ENCODE data around the gene HABP4. TPM values are rescaled to one million over a fixed set of nuclear protein-coding genes. Genes with fewer than 3 reads are reported as not detected.

The HABP4 gene
- total RNA-seq, 1 donor from 2014 or later: 17.2 TPM

DNA sequence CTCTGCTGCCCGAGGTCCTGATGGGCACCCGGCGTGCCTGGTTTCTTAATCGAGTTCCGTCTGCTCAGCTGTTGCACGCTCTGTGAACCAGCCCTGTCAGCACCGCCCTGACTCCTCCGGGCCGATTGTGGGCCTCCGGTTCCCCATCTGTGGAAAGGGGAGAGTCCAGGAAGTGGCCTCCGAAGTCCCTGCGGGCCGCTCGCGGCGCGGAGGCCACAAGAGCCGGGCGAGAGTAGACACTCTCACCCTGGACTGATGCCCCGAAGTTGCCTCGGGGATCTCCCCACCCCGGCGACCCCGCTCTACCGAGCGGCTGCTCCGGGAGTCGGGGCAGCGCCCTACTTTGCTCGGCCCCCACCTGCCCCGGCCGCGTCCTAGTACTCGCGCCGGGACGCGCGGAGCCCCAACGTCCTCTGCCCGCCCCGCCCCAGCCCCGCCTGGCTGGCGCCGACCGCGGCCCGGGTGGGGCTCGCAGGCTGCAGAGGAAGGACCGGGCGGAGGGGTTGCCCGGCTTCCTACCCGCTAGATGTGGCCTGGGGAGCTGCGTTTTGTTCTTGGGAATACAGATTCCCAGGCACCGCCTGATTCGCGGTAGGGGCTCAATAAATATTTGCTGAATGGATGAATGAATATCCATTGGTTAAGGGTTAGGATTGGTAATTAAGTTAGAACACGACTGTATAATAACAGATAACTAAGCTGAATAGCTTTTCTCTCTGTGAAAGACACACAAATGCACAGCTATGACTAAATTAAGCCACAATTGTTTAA is 30.9 kb upstream of the HABP4 start:
- Histone ChIP-seq H3K27me3 (no peaks in the 10 kb centered on the region), H3K4me1 (peaks cover 33% of the 10 kb centered on the region), H3K27ac (peak overlapping the region; percentile 99), H3K36me3 (no peaks in the 10 kb centered on the region), H3K4me3 (peak overlapping the region; percentile 93 to 96), H3K9me3 (no peaks in the 10 kb centered on the region)
- intact Hi-C loops (cut with DNase I): loop anchor here (10.0 kb wide), 1 partner anchor 236 kb away; the partner anchor contains the start of gene PRXL2C
- DNase-seq (ENCODE audit: extremely low spot score in 2 of 2): peak in 1 of 2 donors; percentile 92
- TF ChIP-seq POLR2AphosphoS5 (IDR thresholded peaks at IDR 0.05; ENCODE audit: insufficient read depth in 1 of 2, low read depth in 1 of 2) (peak in 1 of 2 donors; percentile 71), POLR2A (IDR thresholded peaks at IDR 0.05) (peak in 1 of 2 donors; percentile 8)
- TF ChIP-seq, protein P1, sequence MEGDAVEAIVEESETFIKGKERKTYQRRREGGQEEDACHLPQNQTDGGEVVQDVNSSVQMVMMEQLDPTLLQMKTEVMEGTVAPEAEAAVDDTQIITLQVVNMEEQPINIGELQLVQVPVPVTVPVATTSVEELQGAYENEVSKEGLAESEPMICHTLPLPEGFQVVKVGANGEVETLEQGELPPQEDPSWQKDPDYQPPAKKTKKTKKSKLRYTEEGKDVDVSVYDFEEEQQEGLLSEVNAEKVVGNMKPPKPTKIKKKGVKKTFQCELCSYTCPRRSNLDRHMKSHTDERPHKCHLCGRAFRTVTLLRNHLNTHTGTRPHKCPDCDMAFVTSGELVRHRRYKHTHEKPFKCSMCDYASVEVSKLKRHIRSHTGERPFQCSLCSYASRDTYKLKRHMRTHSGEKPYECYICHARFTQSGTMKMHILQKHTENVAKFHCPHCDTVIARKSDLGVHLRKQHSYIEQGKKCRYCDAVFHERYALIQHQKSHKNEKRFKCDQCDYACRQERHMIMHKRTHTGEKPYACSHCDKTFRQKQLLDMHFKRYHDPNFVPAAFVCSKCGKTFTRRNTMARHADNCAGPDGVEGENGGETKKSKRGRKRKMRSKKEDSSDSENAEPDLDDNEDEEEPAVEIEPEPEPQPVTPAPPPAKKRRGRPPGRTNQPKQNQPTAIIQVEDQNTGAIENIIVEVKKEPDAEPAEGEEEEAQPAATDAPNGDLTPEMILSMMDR (IDR thresholded peaks at IDR 0.05): no peak

DNA sequence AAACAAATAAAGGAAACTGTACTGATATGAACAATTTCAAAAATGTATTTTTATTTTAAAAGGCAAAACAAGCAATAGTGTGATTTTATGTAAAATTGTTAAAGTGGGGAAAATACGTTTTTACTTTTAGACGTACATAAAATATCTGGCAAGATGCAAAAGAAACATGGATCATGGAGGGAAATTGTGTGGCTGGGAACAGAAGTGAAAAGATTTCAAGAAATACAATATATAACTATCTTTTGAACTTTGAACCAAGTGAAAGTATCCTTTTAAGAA is 30.3 kb upstream of the HABP4 start:
- TF ChIP-seq, protein P1 (IDR thresholded peaks at IDR 0.05): no peak
- TF ChIP-seq POLR2A (IDR thresholded peaks at IDR 0.05) (no peak), POLR2AphosphoS5 (IDR thresholded peaks at IDR 0.05; ENCODE audit: insufficient read depth in 1 of 2, low read depth in 1 of 2) (no peak)
- peak overlapping the region; percentile 99 for H3K27ac ChIP-seq
- no peaks in the 10 kb centered on the region for H3K36me3 ChIP-seq
- H3K27me3 ChIP-seq: no peaks in the 10 kb centered on the region
- H3K9me3 ChIP-seq: no peaks in the 10 kb centered on the region
- H3K4me1 ChIP-seq: peaks cover 33% of the 10 kb centered on the region
- intact Hi-C loops (cut with DNase I): loop anchor here (10.0 kb wide), 1 partner anchor 235 kb away; the partner anchor contains the start of gene PRXL2C
- no peak for DNase-seq (ENCODE audit: extremely low spot score in 2 of 2)
- peak overlapping the region; percentile 93 to 96 for H3K4me3 ChIP-seq

- TF ChIP-seq, protein P1 (IDR thresholded peaks at IDR 0.05): no peak
- TF ChIP-seq POLR2AphosphoS5 (IDR thresholded peaks at IDR 0.05; ENCODE audit: insufficient read depth in 1 of 2, low read depth in 1 of 2) (peak in 1 of 2 donors; percentile 85), POLR2A (IDR thresholded peaks at IDR 0.05) (no peak)
- DNase-seq (ENCODE audit: extremely low spot score in 2 of 2): no peak
- Histone ChIP-seq H3K9me3 (no peaks in the 10 kb centered on the region), H3K36me3 (no peaks in the 10 kb centered on the region), H3K4me1 (peaks cover 33% of the 10 kb centered on the region), H3K4me3 (no peak overlapping the region), H3K27me3 (no peaks in the 10 kb centered on the region), H3K27ac (peak overlapping the region; percentile 99)
- intact Hi-C loops (cut with DNase I): no loop called here
Observed at GRCh38 chr9:96420468-96421219, 29.3 kb upstream of the HABP4 start.

GRCh38 chr9:96423322-96423984 is 26.5 kb upstream of the HABP4 start:
- DNase-seq (ENCODE audit: extremely low spot score in 2 of 2): no peak
- H3K4me3 ChIP-seq: no peak overlapping the region
- H3K9me3 ChIP-seq: no peaks in the 10 kb centered on the region
- peaks cover 18% of the 10 kb centered on the region for H3K4me1 ChIP-seq
- no peak for TF ChIP-seq POLR2AphosphoS5 (IDR thresholded peaks at IDR 0.05; ENCODE audit: insufficient read depth in 1 of 2, low read depth in 1 of 2)
- TF ChIP-seq, protein P1 (IDR thresholded peaks at IDR 0.05): no peak
- no peak for TF ChIP-seq POLR2A (IDR thresholded peaks at IDR 0.05)
- no peak overlapping the region for H3K27ac ChIP-seq
- H3K27me3 ChIP-seq: no peaks in the 10 kb centered on the region
- no peaks in the 10 kb centered on the region for H3K36me3 ChIP-seq
- intact Hi-C loops (cut with DNase I): no loop called here
